HEK293 (cell line): ENCODE measurements around the gene SLC46A2.

Experiments
- CTCF ChIA-PET: fragments of 350-600 bp; formaldehyde crosslinking; extraction: SDS; loops from one replicate; lab custom pipeline; 2021; ENCODE audit warnings: antibody characterized with exemption; lab: Yijun Ruan, JAX
- POLR2A ChIA-PET: fragments of 300-600 bp; formaldehyde crosslinking; extraction: SDS; loops from one replicate; lab custom pipeline; 2020; ENCODE audit warnings: antibody characterized with exemption, inconsistent platforms; lab: Yijun Ruan, JAX
- H3K27ac ChIP-seq: fragments of 200-500 bp; sonication (Bioruptor generic); 2 replicates; pipeline ENCODE4 v1.5.1; 2014; ENCODE audit warnings: low read depth, low read length, control low read depth, inconsistent platforms; ENCODE audit errors: extremely low read depth
- H3K36me3 ChIP-seq, 2 experiments: fragments of 200-500 bp in 1 of 2; sonication (Bioruptor generic) in 1 of 2; 1 replicate in 1 of 2; 2 replicates in 1 of 2; pipeline ENCODE4 v1.5.1; 2014 to 2017; ENCODE audit warnings: inconsistent platforms in 2 of 2, low read length in 2 of 2; ENCODE audit not compliant: control insufficient read depth in 2 of 2, insufficient read depth in 1 of 2
- H3K4me1 ChIP-seq: fragments of 200-500 bp; sonication (Bioruptor generic); 2 replicates; pipeline ENCODE4 v1.5.1; 2014; ENCODE audit warnings: mild to moderate bottlenecking, low read length, inconsistent platforms; ENCODE audit not compliant: control insufficient read depth, insufficient read depth
- H3K4me3 ChIP-seq: 2 replicates; pipeline ENCODE4 v1.5.1; 2011; ENCODE audit warnings: low read depth, mild to moderate bottlenecking, control low read depth, low read length, moderate library complexity
- H3K9me3 ChIP-seq: fragments of 200-500 bp; sonication (Bioruptor generic); 2 replicates; pipeline ENCODE4 v1.5.1; 2014; ENCODE audit warnings: low read depth, low read length, inconsistent platforms; ENCODE audit not compliant: control insufficient read depth, insufficient read depth
- GLIS1 ChIP-seq: fragments of 450-650 bp; formaldehyde crosslinking; IDR thresholded peaks from 2 replicates; pipeline ENCODE4 v1.5.1; 2016; ENCODE audit warnings: missing biosample characterization, missing genetic modification characterization
- KLF7 ChIP-seq: fragments of 450-650 bp; formaldehyde crosslinking; IDR thresholded peaks from 2 replicates; pipeline ENCODE4 v1.5.1; 2016; ENCODE audit warnings: missing biosample characterization, missing genetic modification characterization, borderline replicate concordance
- ZBTB48 ChIP-seq: fragments of 450-650 bp; formaldehyde crosslinking; IDR thresholded peaks from 2 replicates; pipeline ENCODE4 v1.5.1; 2016; ENCODE audit warnings: missing biosample characterization, missing genetic modification characterization
- ZBTB49 ChIP-seq: fragments of 450-650 bp; formaldehyde crosslinking; IDR thresholded peaks from 2 replicates; pipeline ENCODE4 v1.5.1; 2016; ENCODE audit warnings: missing biosample characterization, missing genetic modification characterization, low read depth
- ZBTB6 ChIP-seq: fragments of 450-650 bp; formaldehyde crosslinking; IDR thresholded peaks from 2 replicates; pipeline ENCODE4 v1.5.1; 2017; ENCODE audit warnings: missing biosample characterization, missing genetic modification characterization
- ZNF132 ChIP-seq: fragments of 450-650 bp; formaldehyde crosslinking; IDR thresholded peaks from 2 replicates; pipeline ENCODE4 v1.5.1; 2017; ENCODE audit warnings: missing biosample characterization, missing genetic modification characterization, borderline replicate concordance
- ZNF16 ChIP-seq: fragments of 450-650 bp; formaldehyde crosslinking; IDR thresholded peaks from 2 replicates; pipeline ENCODE4 v1.5.1; 2016; ENCODE audit warnings: low read depth, missing biosample characterization, missing genetic modification characterization
- ZNF24 ChIP-seq: fragments of 450-650 bp; formaldehyde crosslinking; IDR thresholded peaks from 2 replicates; pipeline ENCODE4 v1.5.1; 2016; ENCODE audit warnings: missing biosample characterization, missing genetic modification characterization
- ZNF548 ChIP-seq: fragments of 450-650 bp; formaldehyde crosslinking; IDR thresholded peaks from 2 replicates; pipeline ENCODE4 v1.5.1; 2016; ENCODE audit warnings: missing biosample characterization, missing genetic modification characterization
- ZNF549 ChIP-seq: fragments of 450-650 bp; IDR thresholded peaks from 2 replicates; pipeline ENCODE4 v1.5.1; 2018; ENCODE audit warnings: missing biosample characterization, missing genetic modification characterization, mild to moderate bottlenecking, inconsistent platforms, moderate library complexity
- ZNF585B ChIP-seq: fragments of 450-650 bp; formaldehyde crosslinking; IDR thresholded peaks from 2 replicates; pipeline ENCODE4 v1.5.1; 2016; ENCODE audit warnings: missing biosample characterization, missing genetic modification characterization
- ZNF791 ChIP-seq: fragments of 450-650 bp; formaldehyde crosslinking; IDR thresholded peaks from 2 replicates; pipeline ENCODE4 v1.5.1; 2016; ENCODE audit warnings: missing biosample characterization, missing genetic modification characterization
- TF ChIP-seq, protein P1 (sequence below): fragments of 450-650 bp; formaldehyde crosslinking; IDR thresholded peaks from 2 replicates; pipeline ENCODE4 v1.5.1; 2017; ENCODE audit warnings: missing biosample characterization, missing genetic modification characterization
- TF ChIP-seq, protein P2 (sequence below): fragments of 450-650 bp; formaldehyde crosslinking; IDR thresholded peaks from 2 replicates; pipeline ENCODE4 v1.5.1; 2016; ENCODE audit warnings: missing biosample characterization, missing genetic modification characterization

SLC46A2 gene

GRCh38 chr9:112831969-112832368 is 58.7 kb downstream of the SLC46A2 start:
- no peak for TF ChIP-seq GLIS1 (tag by site-specific recombination)
- TF ChIP-seq KLF7 (tag by site-specific recombination): no peak
- TF ChIP-seq, protein P1, sequence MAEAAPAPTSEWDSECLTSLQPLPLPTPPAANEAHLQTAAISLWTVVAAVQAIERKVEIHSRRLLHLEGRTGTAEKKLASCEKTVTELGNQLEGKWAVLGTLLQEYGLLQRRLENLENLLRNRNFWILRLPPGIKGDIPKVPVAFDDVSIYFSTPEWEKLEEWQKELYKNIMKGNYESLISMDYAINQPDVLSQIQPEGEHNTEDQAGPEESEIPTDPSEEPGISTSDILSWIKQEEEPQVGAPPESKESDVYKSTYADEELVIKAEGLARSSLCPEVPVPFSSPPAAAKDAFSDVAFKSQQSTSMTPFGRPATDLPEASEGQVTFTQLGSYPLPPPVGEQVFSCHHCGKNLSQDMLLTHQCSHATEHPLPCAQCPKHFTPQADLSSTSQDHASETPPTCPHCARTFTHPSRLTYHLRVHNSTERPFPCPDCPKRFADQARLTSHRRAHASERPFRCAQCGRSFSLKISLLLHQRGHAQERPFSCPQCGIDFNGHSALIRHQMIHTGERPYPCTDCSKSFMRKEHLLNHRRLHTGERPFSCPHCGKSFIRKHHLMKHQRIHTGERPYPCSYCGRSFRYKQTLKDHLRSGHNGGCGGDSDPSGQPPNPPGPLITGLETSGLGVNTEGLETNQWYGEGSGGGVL (tag by site-specific recombination): no peak
- TF ChIP-seq ZNF585B (tag by site-specific recombination): no peak
- TF ChIP-seq ZNF548: no peak
- no peak for TF ChIP-seq ZNF132 (tag by site-specific recombination)
- no peak for TF ChIP-seq ZNF24
- no peak for TF ChIP-seq ZNF549 (tag by site-specific recombination)
- TF ChIP-seq, protein P2, sequence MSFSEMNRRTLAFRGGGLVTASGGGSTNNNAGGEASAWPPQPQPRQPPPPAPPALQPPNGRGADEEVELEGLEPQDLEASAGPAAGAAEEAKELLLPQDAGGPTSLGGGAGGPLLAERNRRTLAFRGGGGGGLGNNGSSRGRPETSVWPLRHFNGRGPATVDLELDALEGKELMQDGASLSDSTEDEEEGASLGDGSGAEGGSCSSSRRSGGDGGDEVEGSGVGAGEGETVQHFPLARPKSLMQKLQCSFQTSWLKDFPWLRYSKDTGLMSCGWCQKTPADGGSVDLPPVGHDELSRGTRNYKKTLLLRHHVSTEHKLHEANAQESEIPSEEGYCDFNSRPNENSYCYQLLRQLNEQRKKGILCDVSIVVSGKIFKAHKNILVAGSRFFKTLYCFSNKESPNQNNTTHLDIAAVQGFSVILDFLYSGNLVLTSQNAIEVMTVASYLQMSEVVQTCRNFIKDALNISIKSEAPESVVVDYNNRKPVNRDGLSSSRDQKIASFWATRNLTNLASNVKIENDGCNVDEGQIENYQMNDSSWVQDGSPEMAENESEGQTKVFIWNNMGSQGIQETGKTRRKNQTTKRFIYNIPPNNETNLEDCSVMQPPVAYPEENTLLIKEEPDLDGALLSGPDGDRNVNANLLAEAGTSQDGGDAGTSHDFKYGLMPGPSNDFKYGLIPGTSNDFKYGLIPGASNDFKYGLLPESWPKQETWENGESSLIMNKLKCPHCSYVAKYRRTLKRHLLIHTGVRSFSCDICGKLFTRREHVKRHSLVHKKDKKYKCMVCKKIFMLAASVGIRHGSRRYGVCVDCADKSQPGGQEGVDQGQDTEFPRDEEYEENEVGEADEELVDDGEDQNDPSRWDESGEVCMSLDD (tag by site-specific recombination): no peak
- no peak for TF ChIP-seq ZBTB48 (tag by site-specific recombination)
- no peak for TF ChIP-seq ZNF791 (tag by site-specific recombination)
- TF ChIP-seq ZBTB49 (tag by site-specific recombination): no peak
- TF ChIP-seq ZBTB6 (tag by site-specific recombination): no peak
- ChIA-PET CTCF (interaction anchor here (0.6 to 4.2 kb wide), 3 partner anchors 12 to 71 kb away, joined by 3 to 18 read pairs (median 3); no protein-coding TSS in a partner anchor), POLR2A (no interaction called here)
- Histone ChIP-seq H3K9me3 (no peaks in the 10 kb centered on the region), H3K4me3 (no peak overlapping the region), H3K27ac (no peak overlapping the region), H3K36me3 (peaks cover 0 to 59% of the 10 kb centered on the region in 2 experiments; a peak in 1 of 3 replicates), H3K4me1 (no peaks in the 10 kb centered on the region)

DNA sequence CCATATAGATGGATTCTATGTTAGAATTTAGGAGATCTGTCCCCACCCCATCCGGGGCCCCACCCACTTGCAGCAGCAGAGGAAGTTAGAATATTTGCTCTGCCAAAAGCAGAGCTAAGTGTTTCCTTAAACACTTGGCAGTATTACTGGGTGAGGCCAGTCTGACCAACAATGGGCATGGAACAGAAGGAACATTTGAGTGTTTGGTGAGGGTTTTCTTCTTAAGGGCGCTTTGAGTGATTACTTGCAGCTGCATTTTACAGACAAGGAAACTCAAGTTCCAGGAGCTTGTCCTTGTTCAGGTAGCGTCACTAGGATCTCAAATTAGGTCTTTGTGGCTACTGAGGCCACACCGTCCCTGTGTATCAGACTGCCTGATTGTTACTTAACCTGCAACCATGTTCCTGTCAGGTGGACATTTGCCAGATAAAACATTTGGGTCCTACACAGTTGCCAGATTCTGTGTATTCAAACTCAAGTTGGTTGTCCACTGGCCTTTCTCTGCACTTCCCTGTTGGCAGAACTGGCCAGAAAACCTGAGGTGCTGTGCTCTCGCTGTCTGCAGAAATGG is 59.3 kb downstream of the SLC46A2 start:
- no peak for TF ChIP-seq ZNF16 (tag by site-specific recombination)
- POLR2A ChIA-PET: no interaction called here

More for the DNA sequence above, 59.3 kb downstream of the SLC46A2 start:
- CTCF ChIA-PET: interaction anchor here (0.6 to 4.2 kb wide), 8 partner anchors 11 to 1267 kb away, joined by 3 to 18 read pairs (median 4); no protein-coding TSS in a partner anchor
- no peaks in the 10 kb centered on the region for H3K9me3 ChIP-seq
- no peak overlapping the region for H3K27ac ChIP-seq
- peaks cover 0 to 56% of the 10 kb centered on the region in 2 experiments; a peak in 1 of 3 replicates for H3K36me3 ChIP-seq
- no peak overlapping the region for H3K4me3 ChIP-seq
- H3K4me1 ChIP-seq: no peaks in the 10 kb centered on the region
